ENCODE measurements around the gene NAA15.

- TF ChIP-seq POLR2A (IDR thresholded peaks at IDR 0.05; ENCODE audit: low read depth, low read length) (no peak), POLR2AphosphoS5 (IDR thresholded peaks at IDR 0.05; ENCODE audit: low read depth, low read length) (no peak)
Observed at GRCh38 chr4:139455126-139455538, 153.8 kb downstream of the NAA15 start.
